ENCODE data around the gene FBXL17.

- no peak for TF ChIP-seq CTCF (IDR thresholded peaks at IDR 0.05; ENCODE audit: insufficient read depth, low read length, poor library complexity, severe bottlenecking)
- TF ChIP-seq EZH2phosphoT487 (conservative IDR thresholded peaks at IDR 0.05; ENCODE audit: low read length): no peak
Measured at GRCh38 chr5:108113950-108114349, 267.9 kb downstream of the FBXL17 start.

Measured in SU-DHL-6 (cell line).